HEK293 (cell line): ENCODE results near the gene TTYH2.

Source experiments
- BCL11B ChIP-seq: fragments of 450-650 bp; formaldehyde crosslinking; IDR thresholded peaks from 2 replicates; pipeline ENCODE4 v1.5.1; 2016; ENCODE audit warnings: low read depth, missing biosample characterization, missing genetic modification characterization
- OSR2 ChIP-seq: fragments of 450-650 bp; formaldehyde crosslinking; IDR thresholded peaks from 2 replicates; pipeline ENCODE4 v1.5.1; 2016; ENCODE audit warnings: missing biosample characterization, missing genetic modification characterization
- REST ChIP-seq: fragments of 450-650 bp; formaldehyde crosslinking; IDR thresholded peaks from 2 replicates; pipeline ENCODE4 v1.5.1; 2016; ENCODE audit warnings: missing biosample characterization, missing genetic modification characterization
- SCRT1 ChIP-seq: fragments of 450-650 bp; formaldehyde crosslinking; IDR thresholded peaks from 2 replicates; pipeline ENCODE4 v1.5.1; 2016; ENCODE audit warnings: missing biosample characterization, missing genetic modification characterization, borderline replicate concordance
- SP3 ChIP-seq: fragments of 450-650 bp; formaldehyde crosslinking; IDR thresholded peaks from 2 replicates; pipeline ENCODE4 v1.5.1; 2016; ENCODE audit warnings: missing biosample characterization, missing genetic modification characterization
- WT1 ChIP-seq: fragments of 450-650 bp; formaldehyde crosslinking; IDR thresholded peaks from 2 replicates; pipeline ENCODE4 v1.5.1; 2016; ENCODE audit warnings: missing biosample characterization, missing genetic modification characterization
- ZBTB20 ChIP-seq: fragments of 450-650 bp; formaldehyde crosslinking; IDR thresholded peaks from 2 replicates; pipeline ENCODE4 v1.5.1; 2016; ENCODE audit warnings: missing biosample characterization, missing genetic modification characterization
- ZBTB48 ChIP-seq: fragments of 450-650 bp; formaldehyde crosslinking; IDR thresholded peaks from 2 replicates; pipeline ENCODE4 v1.5.1; 2016; ENCODE audit warnings: missing biosample characterization, missing genetic modification characterization
- ZBTB6 ChIP-seq: fragments of 450-650 bp; formaldehyde crosslinking; IDR thresholded peaks from 2 replicates; pipeline ENCODE4 v1.5.1; 2017; ENCODE audit warnings: missing biosample characterization, missing genetic modification characterization
- ZEB2 ChIP-seq: fragments of 450-650 bp; formaldehyde crosslinking; IDR thresholded peaks from 2 replicates; pipeline ENCODE4 v1.5.1; 2016; ENCODE audit warnings: missing biosample characterization, missing genetic modification characterization
- ZNF221 ChIP-seq: fragments of 450-650 bp; formaldehyde crosslinking; IDR thresholded peaks from 2 replicates; pipeline ENCODE4 v1.5.1; 2017; ENCODE audit warnings: missing biosample characterization, missing genetic modification characterization, borderline replicate concordance
- ZNF274 ChIP-seq, 2 experiments: fragments of 200-500 bp in 1 of 2; fragments of 450-650 bp in 1 of 2; sonication (Bioruptor generic) in 1 of 2; formaldehyde crosslinking in 1 of 2; IDR thresholded peaks; 2 replicates each; pipeline versions ENCODE4 v1.5.1 to v1.6.1; 2014 to 2016; ENCODE audit warnings: borderline replicate concordance in 1 of 2, inconsistent platforms in 1 of 2, low read length in 1 of 2, missing biosample characterization in 1 of 2, missing genetic modification characterization in 1 of 2
- ZNF433 ChIP-seq: fragments of 450-650 bp; formaldehyde crosslinking; IDR thresholded peaks from 2 replicates; pipeline ENCODE4 v1.5.1; 2016; ENCODE audit warnings: missing biosample characterization, missing genetic modification characterization, low read depth
- ZNF501 ChIP-seq: fragments of 450-650 bp; formaldehyde crosslinking; IDR thresholded peaks from 2 replicates; pipeline ENCODE4 v1.5.1; 2016; ENCODE audit warnings: missing biosample characterization, missing genetic modification characterization
- ZNF610 ChIP-seq: fragments of 450-650 bp; formaldehyde crosslinking; IDR thresholded peaks from 2 replicates; pipeline ENCODE4 v1.5.1; 2016; ENCODE audit warnings: missing biosample characterization, missing genetic modification characterization, borderline replicate concordance
- ZNF639 ChIP-seq: fragments of 450-650 bp; formaldehyde crosslinking; IDR thresholded peaks from 2 replicates; pipeline ENCODE4 v1.5.1; 2016; ENCODE audit warnings: missing biosample characterization, missing genetic modification characterization
- ZNF707 ChIP-seq: fragments of 450-650 bp; formaldehyde crosslinking; IDR thresholded peaks from 2 replicates; pipeline ENCODE4 v1.5.1; 2016; ENCODE audit warnings: missing biosample characterization, missing genetic modification characterization
- ZSCAN16 ChIP-seq: fragments of 450-650 bp; formaldehyde crosslinking; IDR thresholded peaks from 2 replicates; pipeline ENCODE4 v1.5.1; 2016; ENCODE audit warnings: missing biosample characterization, missing genetic modification characterization
- TF ChIP-seq, protein P1 (sequence below): fragments of 450-650 bp; formaldehyde crosslinking; IDR thresholded peaks from 2 replicates; pipeline ENCODE4; 2016; ENCODE audit warnings: missing biosample characterization, missing genetic modification characterization
- TF ChIP-seq, protein P2 (sequence below): fragments of 450-650 bp; formaldehyde crosslinking; IDR thresholded peaks from 2 replicates; pipeline ENCODE4 v1.5.1; 2016; ENCODE audit warnings: missing biosample characterization, missing genetic modification characterization
- TF ChIP-seq, protein P3 (sequence below): fragments of 450-650 bp; formaldehyde crosslinking; conservative IDR thresholded peaks from 2 replicates; pipeline ENCODE4 v1.5.1; 2016; ENCODE audit warnings: low read depth, missing biosample characterization, missing genetic modification characterization
- TF ChIP-seq, protein P4 (sequence below): fragments of 450-650 bp; formaldehyde crosslinking; IDR thresholded peaks from 2 replicates; pipeline ENCODE4 v1.5.1; 2016; ENCODE audit warnings: missing biosample characterization, missing genetic modification characterization

Gene TTYH2

DNA sequence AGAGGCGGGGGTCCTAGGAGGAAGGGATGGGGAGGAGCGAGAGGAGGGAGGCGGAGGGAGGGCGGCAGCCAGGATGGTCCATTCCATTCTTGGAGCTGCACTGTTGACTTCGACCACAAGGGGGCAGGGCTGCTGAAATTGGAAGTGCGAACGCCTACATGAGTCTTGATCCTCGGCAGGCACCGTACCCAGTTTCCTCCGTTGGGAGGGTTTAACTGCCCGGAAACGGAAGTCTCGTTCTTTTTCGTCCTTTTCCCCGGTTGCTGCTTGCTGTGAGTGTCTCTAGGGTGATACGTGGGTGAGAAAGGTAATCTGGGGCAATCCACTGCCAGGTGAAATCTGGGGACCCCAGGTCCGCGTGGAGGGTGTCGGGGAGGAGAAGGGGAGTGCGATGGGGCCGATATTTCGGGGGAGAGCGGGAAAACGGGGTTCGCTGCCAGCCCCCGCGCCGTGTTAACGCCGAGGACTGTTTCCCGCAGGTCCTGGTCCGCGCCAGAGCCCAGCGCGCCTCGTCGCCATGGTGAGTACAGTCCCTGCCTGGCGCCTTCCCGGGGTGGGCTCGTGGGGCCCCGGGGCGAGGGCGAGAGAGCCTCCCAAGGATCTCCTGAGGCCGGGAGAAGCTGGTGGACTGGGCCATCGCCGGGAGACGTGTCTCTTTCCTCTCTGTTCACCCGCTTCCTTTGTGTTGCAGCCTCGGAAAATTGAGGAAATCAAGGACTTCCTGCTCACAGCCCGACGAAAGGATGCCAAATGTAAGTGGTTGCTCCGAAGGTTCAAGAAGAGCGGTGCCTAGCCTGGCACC lies 9.7 kb upstream of the TTYH2 start, which contains the start of gene RPL38 (continued):
- TF ChIP-seq ZNF221 (tag by site-specific recombination) (no peak), SCRT1 (no peak), ZBTB6 (peak; percentile 46), ZBTB48 (tag by site-specific recombination) (peak; percentile 50), SP3 (peak; percentile 98), REST (peak; percentile 36; the same call in 1 of the 2 replicates), ZNF433 (tag by site-specific recombination) (no peak), ZBTB20 (peak; percentile 48; the same call in 1 of the 2 replicates), BCL11B (tag by site-specific recombination) (no peak), ZNF707 (tag by site-specific recombination) (no peak), ZNF639 (peak; percentile 99), ZNF610 (peak; percentile 53; the same call in 1 of the 2 replicates), ZSCAN16 (tag by site-specific recombination) (0 out of 2 replicates have a peak, but pooled peaks have one; percentile 58), ZNF501 (tag by site-specific recombination) (peak; percentile 93), ZNF274 (IDR thresholded peaks at IDR 0.05; ENCODE audit: low read length) (no peak), ZNF274 (tag by site-specific recombination; IDR thresholded peaks at IDR 0.05; ENCODE audit: borderline replicate concordance) (no peak), ZEB2 (tag by site-specific recombination) (peak; percentile 88), OSR2 (tag by site-specific recombination) (no peak), WT1 (tag by site-specific recombination) (peak; percentile 57; the same call in 1 of the 2 replicates)
- TF ChIP-seq, protein P1, sequence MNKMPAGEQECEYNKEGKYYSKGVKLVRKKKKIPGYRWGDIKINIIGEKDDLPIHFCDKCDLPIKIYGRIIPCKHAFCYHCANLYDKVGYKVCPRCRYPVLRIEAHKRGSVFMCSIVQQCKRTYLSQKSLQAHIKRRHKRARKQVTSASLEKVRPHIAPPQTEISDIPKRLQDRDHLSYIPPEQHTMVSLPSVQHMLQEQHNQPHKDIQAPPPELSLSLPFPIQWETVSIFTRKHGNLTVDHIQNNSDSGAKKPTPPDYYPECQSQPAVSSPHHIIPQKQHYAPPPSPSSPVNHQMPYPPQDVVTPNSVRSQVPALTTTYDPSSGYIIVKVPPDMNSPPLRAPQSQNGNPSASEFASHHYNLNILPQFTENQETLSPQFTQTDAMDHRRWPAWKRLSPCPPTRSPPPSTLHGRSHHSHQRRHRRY (tag by site-specific recombination): peak; percentile 58; the same call in 1 of the 2 replicates
- TF ChIP-seq, protein P2, sequence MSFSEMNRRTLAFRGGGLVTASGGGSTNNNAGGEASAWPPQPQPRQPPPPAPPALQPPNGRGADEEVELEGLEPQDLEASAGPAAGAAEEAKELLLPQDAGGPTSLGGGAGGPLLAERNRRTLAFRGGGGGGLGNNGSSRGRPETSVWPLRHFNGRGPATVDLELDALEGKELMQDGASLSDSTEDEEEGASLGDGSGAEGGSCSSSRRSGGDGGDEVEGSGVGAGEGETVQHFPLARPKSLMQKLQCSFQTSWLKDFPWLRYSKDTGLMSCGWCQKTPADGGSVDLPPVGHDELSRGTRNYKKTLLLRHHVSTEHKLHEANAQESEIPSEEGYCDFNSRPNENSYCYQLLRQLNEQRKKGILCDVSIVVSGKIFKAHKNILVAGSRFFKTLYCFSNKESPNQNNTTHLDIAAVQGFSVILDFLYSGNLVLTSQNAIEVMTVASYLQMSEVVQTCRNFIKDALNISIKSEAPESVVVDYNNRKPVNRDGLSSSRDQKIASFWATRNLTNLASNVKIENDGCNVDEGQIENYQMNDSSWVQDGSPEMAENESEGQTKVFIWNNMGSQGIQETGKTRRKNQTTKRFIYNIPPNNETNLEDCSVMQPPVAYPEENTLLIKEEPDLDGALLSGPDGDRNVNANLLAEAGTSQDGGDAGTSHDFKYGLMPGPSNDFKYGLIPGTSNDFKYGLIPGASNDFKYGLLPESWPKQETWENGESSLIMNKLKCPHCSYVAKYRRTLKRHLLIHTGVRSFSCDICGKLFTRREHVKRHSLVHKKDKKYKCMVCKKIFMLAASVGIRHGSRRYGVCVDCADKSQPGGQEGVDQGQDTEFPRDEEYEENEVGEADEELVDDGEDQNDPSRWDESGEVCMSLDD (tag by site-specific recombination): peak; percentile 94
- TF ChIP-seq, protein P3, sequence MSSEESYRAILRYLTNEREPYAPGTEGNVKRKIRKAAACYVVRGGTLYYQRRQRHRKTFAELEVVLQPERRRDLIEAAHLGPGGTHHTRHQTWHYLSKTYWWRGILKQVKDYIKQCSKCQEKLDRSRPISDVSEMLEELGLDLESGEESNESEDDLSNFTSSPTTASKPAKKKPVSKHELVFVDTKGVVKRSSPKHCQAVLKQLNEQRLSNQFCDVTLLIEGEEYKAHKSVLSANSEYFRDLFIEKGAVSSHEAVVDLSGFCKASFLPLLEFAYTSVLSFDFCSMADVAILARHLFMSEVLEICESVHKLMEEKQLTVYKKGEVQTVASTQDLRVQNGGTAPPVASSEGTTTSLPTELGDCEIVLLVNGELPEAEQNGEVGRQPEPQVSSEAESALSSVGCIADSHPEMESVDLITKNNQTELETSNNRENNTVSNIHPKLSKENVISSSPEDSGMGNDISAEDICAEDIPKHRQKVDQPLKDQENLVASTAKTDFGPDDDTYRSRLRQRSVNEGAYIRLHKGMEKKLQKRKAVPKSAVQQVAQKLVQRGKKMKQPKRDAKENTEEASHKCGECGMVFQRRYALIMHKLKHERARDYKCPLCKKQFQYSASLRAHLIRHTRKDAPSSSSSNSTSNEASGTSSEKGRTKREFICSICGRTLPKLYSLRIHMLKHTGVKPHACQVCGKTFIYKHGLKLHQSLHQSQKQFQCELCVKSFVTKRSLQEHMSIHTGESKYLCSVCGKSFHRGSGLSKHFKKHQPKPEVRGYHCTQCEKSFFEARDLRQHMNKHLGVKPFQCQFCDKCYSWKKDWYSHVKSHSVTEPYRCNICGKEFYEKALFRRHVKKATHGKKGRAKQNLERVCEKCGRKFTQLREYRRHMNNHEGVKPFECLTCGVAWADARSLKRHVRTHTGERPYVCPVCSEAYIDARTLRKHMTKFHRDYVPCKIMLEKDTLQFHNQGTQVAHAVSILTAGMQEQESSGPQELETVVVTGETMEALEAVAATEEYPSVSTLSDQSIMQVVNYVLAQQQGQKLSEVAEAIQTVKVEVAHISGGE (tag by site-specific recombination): peak; percentile 92
- TF ChIP-seq, protein P4, sequence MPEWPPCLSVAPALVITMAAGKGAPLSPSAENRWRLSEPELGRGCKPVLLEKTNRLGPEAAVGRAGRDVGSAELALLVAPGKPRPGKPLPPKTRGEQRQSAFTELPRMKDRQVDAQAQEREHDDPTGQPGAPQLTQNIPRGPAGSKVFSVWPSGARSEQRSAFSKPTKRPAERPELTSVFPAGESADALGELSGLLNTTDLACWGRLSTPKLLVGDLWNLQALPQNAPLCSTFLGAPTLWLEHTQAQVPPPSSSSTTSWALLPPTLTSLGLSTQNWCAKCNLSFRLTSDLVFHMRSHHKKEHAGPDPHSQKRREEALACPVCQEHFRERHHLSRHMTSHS (tag by site-specific recombination): peak; percentile 60
